ENCODE data around the gene PABPN1. TPM values are rescaled to one million over a fixed set of nuclear protein-coding genes. Genes with fewer than 3 reads are reported as not detected.
"Not testable (repeated sequence)": the region's sequence is repeated elsewhere in the genome, so short reads cannot be mapped to it uniquely, and the experiment has no call there.

PABPN1 gene
- total RNA-seq, 4 donors from 2014 or later, result 79.3 to 149 (median 116) TPM

DNA sequence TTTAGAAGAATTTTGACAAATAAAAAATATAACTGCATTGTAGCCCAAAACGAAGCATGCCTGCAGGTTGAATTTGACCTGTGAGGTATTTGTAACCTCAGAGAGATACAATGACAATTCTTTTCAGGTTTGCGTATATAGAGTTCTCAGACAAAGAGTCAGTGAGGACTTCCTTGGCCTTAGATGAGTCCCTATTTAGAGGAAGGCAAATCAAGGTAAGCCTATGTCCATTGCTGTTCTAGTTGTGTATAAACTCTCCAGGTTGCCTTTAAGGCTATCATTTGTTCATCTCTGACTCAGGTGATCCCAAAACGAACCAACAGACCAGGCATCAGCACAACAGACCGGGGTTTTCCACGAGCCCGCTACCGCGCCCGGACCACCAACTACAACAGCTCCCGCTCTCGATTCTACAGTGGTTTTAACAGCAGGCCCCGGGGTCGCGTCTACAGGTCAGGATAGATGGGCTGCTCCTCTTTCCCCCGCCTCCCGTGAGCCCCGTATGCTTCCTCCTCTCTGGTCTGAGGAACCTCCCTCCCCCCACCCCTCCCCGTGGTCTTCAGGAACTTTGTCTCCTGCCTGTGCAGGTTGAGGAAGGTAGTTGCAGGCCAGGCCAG is 2.7 kb downstream of the PABPN1 start:
- Histone ChIP-seq H3K9me3 (no peaks in the 10 kb centered on the region), H3K36me3 (peaks cover 0 to 27% (median 0%) of the 10 kb centered on the region in 3 donors), H3K4me1 (peaks cover 0 to 20% (median 11%) of the 10 kb centered on the region in 4 donors), H3K27me3 (no peaks in the 10 kb centered on the region), H3K27ac (no peak overlapping the region), H3K4me3 (no peak overlapping the region)
- TF ChIP-seq POLR2A (IDR thresholded peaks at IDR 0.05), result no peak
- TF ChIP-seq, protein P1, sequence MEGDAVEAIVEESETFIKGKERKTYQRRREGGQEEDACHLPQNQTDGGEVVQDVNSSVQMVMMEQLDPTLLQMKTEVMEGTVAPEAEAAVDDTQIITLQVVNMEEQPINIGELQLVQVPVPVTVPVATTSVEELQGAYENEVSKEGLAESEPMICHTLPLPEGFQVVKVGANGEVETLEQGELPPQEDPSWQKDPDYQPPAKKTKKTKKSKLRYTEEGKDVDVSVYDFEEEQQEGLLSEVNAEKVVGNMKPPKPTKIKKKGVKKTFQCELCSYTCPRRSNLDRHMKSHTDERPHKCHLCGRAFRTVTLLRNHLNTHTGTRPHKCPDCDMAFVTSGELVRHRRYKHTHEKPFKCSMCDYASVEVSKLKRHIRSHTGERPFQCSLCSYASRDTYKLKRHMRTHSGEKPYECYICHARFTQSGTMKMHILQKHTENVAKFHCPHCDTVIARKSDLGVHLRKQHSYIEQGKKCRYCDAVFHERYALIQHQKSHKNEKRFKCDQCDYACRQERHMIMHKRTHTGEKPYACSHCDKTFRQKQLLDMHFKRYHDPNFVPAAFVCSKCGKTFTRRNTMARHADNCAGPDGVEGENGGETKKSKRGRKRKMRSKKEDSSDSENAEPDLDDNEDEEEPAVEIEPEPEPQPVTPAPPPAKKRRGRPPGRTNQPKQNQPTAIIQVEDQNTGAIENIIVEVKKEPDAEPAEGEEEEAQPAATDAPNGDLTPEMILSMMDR (IDR thresholded peaks at IDR 0.05), result no peak
- no peak for DNase-seq

DNA sequence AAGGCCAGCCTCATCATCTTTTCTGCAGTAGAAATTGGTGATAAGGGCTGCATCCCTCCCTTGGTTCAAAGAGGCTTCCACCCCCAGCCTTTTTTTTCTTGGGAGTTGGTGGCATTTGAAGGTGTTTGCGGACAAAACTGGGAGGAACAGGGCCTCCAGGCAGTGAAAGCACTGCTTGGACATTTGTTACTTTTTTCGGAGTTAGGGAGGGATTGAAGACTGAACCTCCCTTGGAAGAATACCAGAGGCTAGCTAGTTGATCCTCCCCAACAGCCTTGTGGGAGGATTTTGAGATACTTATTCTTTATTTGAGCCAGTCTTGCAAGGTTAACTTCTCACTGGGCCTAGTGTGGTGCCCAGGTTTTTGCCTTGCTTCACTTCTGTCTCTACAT is 3.2 kb downstream of the PABPN1 start:
- H3K27ac ChIP-seq, result no peak overlapping the region
- TF ChIP-seq, protein P1 (IDR thresholded peaks at IDR 0.05), result no peak
- TF ChIP-seq POLR2A (IDR thresholded peaks at IDR 0.05), result no peak

DNA sequence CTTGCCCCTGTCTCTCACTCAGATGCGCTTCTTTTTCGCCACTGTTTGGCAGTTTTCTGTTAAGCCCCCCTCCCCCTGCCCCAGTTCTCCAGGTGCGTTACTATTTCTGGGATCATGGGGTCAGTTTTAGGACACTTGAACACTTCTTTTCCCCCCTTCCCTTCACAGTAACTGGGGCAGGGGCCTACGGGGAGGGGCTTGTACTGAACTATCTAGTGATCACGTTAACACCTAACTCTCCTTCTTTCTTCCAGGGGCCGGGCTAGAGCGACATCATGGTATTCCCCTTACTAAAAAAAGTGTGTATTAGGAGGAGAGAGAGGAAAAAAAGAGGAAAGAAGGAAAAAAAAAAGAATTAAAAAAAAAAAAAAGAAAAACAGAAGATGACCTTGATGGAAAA is 3.7 kb downstream of the PABPN1 start:
- Histone ChIP-seq H3K27me3 (no peaks in the 10 kb centered on the region), H3K4me3 (no peak overlapping the region), H3K9me3 (no peaks in the 10 kb centered on the region), H3K27ac (no peak overlapping the region), H3K36me3 (peaks cover 0 to 27% (median 0%) of the 10 kb centered on the region in 3 donors), H3K4me1 (peaks cover 0 to 20% (median 11%) of the 10 kb centered on the region in 4 donors)
- no peak for DNase-seq
- no peak for TF ChIP-seq POLR2A (IDR thresholded peaks at IDR 0.05)
- TF ChIP-seq, protein P1 (IDR thresholded peaks at IDR 0.05), result no peak

More for the DNA sequence above, 3.2 kb downstream of the PABPN1 start:
- no peaks in the 10 kb centered on the region for H3K27me3 ChIP-seq
- DNase-seq, result no peak
- H3K36me3 ChIP-seq, result peaks cover 0 to 27% (median 0%) of the 10 kb centered on the region in 3 donors
- no peaks in the 10 kb centered on the region for H3K9me3 ChIP-seq
- peaks cover 0 to 20% (median 11%) of the 10 kb centered on the region in 4 donors for H3K4me1 ChIP-seq
- H3K4me3 ChIP-seq, result no peak overlapping the region

DNA sequence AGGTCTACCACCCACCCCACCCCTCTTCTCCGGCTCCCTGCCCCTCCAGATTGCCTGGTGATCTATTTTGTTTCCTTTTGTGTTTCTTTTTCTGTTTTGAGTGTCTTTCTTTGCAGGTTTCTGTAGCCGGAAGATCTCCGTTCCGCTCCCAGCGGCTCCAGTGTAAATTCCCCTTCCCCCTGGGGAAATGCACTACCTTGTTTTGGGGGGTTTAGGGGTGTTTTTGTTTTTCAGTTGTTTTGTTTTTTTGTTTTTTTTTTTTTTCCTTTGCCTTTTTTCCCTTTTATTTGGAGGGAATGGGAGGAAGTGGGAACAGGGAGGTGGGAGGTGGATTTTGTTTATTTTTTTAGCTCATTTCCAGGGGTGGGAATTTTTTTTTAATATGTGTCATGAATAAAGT is 4.5 kb downstream of the PABPN1 start:
- peaks cover 0 to 27% (median 0%) of the 10 kb centered on the region in 3 donors for H3K36me3 ChIP-seq
- H3K9me3 ChIP-seq, H3K27me3 ChIP-seq, H3K4me3 ChIP-seq, H3K27ac ChIP-seq, DNase-seq: not testable (repeated sequence)
- peaks cover 0 to 14% (median 9%) of the 10 kb centered on the region in 4 donors for H3K4me1 ChIP-seq

DNA sequence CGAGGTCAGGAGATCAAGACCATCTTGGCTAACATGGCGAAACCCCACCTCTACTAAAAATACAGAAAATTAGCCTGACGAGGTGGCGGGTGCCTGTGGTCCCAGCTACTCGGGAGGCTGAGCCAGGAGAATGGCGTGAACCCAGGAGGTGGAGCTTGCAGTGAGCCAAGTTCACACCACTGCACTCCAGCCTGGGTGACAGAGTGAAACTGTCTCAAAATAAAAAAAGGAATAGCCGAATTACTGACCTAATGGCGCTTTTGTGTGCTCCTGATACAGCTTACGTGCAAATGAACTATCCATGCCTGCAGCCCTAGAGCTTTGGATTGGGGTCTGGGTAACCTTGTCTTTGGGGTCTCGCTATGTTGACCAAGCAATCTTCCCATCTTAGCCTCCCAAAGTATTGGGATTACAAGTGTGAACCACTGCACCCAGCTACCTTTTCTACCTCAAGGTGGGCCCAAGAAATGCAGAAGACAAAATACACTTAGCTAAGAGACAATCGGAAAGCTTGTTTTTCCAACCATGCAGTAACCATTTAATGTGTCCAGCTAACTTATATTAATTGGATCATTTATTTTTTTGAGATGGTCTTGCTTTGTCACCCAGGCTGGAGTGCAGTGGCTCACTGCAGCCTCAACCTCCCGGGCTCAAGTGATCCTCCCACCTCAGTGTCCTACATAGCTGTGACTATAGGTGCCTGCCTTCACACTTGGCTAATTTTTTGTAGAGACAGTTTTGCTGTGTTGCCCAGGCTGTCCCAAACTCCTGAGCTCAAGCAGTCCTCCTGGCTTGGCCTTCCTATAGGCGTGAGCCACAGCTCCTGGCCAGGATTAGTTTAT is 5.5 kb downstream of the PABPN1 start:
- peaks cover 0 to 14% (median 9%) of the 10 kb centered on the region in 4 donors for H3K4me1 ChIP-seq
- TF ChIP-seq, protein P1 (IDR thresholded peaks at IDR 0.05), result no peak
- no peak for TF ChIP-seq POLR2A (IDR thresholded peaks at IDR 0.05)
- peaks cover 0 to 27% (median 0%) of the 10 kb centered on the region in 3 donors for H3K36me3 ChIP-seq
- H3K4me3 ChIP-seq, result no peak overlapping the region
- no peak for DNase-seq
- H3K27me3 ChIP-seq, result no peaks in the 10 kb centered on the region
- H3K9me3 ChIP-seq, result no peaks in the 10 kb centered on the region
- H3K27ac ChIP-seq, result no peak overlapping the region

Data from Peyer's patch (tissue), 4 donors.